Liver (tissue), 9 donors: ENCODE measurements around the gene PLCG2. TPM values are rescaled to one million over a fixed set of nuclear protein-coding genes. Genes with fewer than 3 reads are reported as not detected.
"Not testable (repeated sequence)": the region's sequence is repeated elsewhere in the genome, so short reads cannot be mapped to it uniquely, and the experiment has no call there.

Source experiments
- DNase-seq: peaks from one replicate; pipeline ENCODE4 v3.0.0-alpha.2; 2017; ENCODE audit warnings: low spot score
- H3K27ac ChIP-seq, 2 donors: one replicate each; pipeline ENCODE4 v1.7.0; 2013; ENCODE audit warnings: inconsistent platforms in 2 of 2, low read length in 2 of 2, control low read depth in 1 of 2, low read depth in 1 of 2, mild to moderate bottlenecking in 1 of 2
- H3K27me3 ChIP-seq, 4 donors: one replicate each; pipeline versions ENCODE4 v1.6.1 to v1.7.0; 2013; ENCODE audit warnings: low read length in 3 of 4, inconsistent platforms in 1 of 4, mild to moderate bottlenecking in 1 of 4, moderate library complexity in 1 of 4; ENCODE audit not compliant: control insufficient read depth in 4 of 4, insufficient read depth in 4 of 4
- H3K36me3 ChIP-seq, 4 donors: one replicate each; pipeline versions ENCODE4 v1.6.1 to v1.7.0; 2013; ENCODE audit warnings: low read length in 3 of 4, mild to moderate bottlenecking in 3 of 4, low read depth in 1 of 4, moderate library complexity in 1 of 4; ENCODE audit not compliant: control insufficient read depth in 4 of 4, insufficient read depth in 3 of 4
- H3K4me1 ChIP-seq, 4 donors: one replicate each; pipeline versions ENCODE4 v1.6.1 to v1.7.0; 2013; ENCODE audit warnings: low read length in 3 of 4, mild to moderate bottlenecking in 3 of 4, moderate library complexity in 1 of 4; ENCODE audit not compliant: control insufficient read depth in 4 of 4, insufficient read depth in 4 of 4
- H3K4me3 ChIP-seq, 3 donors: one replicate each; pipeline versions ENCODE4 v1.6.1 to v1.7.0; 2013; ENCODE audit warnings: low read length in 3 of 3, control low read depth in 1 of 3, low read depth in 1 of 3, mild to moderate bottlenecking in 1 of 3
- H3K9ac ChIP-seq, 2 donors: one replicate each; pipeline ENCODE4 v1.7.0; 2013; ENCODE audit warnings: low read length in 2 of 2, mild to moderate bottlenecking in 2 of 2, moderate library complexity in 2 of 2, control low read depth in 1 of 2, low read depth in 1 of 2
- H3K9me3 ChIP-seq, 4 donors: one replicate each; pipeline versions ENCODE4 v1.6.1 to v1.7.0; 2013; ENCODE audit warnings: low read length in 3 of 4; ENCODE audit not compliant: control insufficient read depth in 4 of 4
- ATF3 ChIP-seq: IDR thresholded peaks from 2 replicates; pipeline ENCODE4 v1.6.1; 2016; ENCODE audit warnings: antibody characterized with exemption
- CTCF ChIP-seq: fragments of 150-350 bp; IDR thresholded peaks from 2 replicates; pipeline ENCODE4 v1.5.1; 2017; ENCODE audit warnings: improper control_type of control experiment, low read depth, low read length; ENCODE audit not compliant: missing input control
- FOXA2 ChIP-seq: IDR thresholded peaks from 2 replicates; pipeline ENCODE4 v1.6.1; 2016; ENCODE audit warnings: antibody characterized with exemption
- HNF4A ChIP-seq, 2 donors: conservative IDR thresholded peaks; 2 replicates each; pipeline ENCODE4 v1.6.1; 2016; ENCODE audit warnings: antibody characterized with exemption in 2 of 2, mild to moderate bottlenecking in 2 of 2
- HNF4G ChIP-seq: IDR thresholded peaks from 2 replicates; pipeline ENCODE4 v1.6.1; 2016; ENCODE audit warnings: antibody characterized with exemption
- NR2F2 ChIP-seq: IDR thresholded peaks from 2 replicates; pipeline ENCODE4 v1.6.1; 2016; ENCODE audit warnings: antibody characterized with exemption
- RAD21 ChIP-seq, 2 donors: IDR thresholded peaks; 2 replicates each; pipeline ENCODE4 v1.6.1; 2016; ENCODE audit warnings: antibody characterized with exemption in 2 of 2, mild to moderate bottlenecking in 2 of 2
- SP1 ChIP-seq: IDR thresholded peaks from 2 replicates; pipeline ENCODE4 v1.6.1; 2018; ENCODE audit warnings: antibody characterized with exemption, mild to moderate bottlenecking
- WGBS: extraction: QIAGEN DNeasy Blood & Tissue Kit; methylation state at CpG from one replicate; pipeline ENCODE4 v1.1.7; 2013; 5-methylcytosine and 5-hydroxymethylcytosine counted together
- polyA plus RNA-seq, 2 donors: library from polyadenylated mRNA; stranded (reverse) in 1 of 2; unstranded in 1 of 2; fragments of 200-250 nt in 1 of 2; fragments of >200 nt in 1 of 2; fragmentation: Nextera tagmentation in 1 of 2; extraction: Ambion mirVana in 1 of 2; gene quantifications; one replicate each; pipeline versions ENCODE4 v1.2.1 to v1.2.3, GENCODE V29; 2013 to 2015
- total RNA-seq, 2 donors: library from RNA; depleted of rRNA; stranded (reverse); fragments of >200 nt; gene quantifications; one replicate each; pipeline ENCODE4 v1.2.3, GENCODE V29; 2014
- TF ChIP-seq, protein P1 (sequence below): IDR thresholded peaks from 2 replicates; pipeline ENCODE4 v1.6.1; 2016; ENCODE audit warnings: antibody characterized with exemption, mild to moderate bottlenecking
- TF ChIP-seq, protein P2 (sequence below): IDR thresholded peaks from 2 replicates; pipeline ENCODE4 v1.6.1; 2016; ENCODE audit warnings: antibody characterized with exemption
- donor health status: healthy.
- donor health status: healthy.
- donor health status: healthy.
- donor health status: healthy.
- donor health status: healthy.

PLCG2 gene
- total and polyA plus RNA-seq, 4 donors, result 7.1 to 21.6 (median 15.8) TPM

DNA sequence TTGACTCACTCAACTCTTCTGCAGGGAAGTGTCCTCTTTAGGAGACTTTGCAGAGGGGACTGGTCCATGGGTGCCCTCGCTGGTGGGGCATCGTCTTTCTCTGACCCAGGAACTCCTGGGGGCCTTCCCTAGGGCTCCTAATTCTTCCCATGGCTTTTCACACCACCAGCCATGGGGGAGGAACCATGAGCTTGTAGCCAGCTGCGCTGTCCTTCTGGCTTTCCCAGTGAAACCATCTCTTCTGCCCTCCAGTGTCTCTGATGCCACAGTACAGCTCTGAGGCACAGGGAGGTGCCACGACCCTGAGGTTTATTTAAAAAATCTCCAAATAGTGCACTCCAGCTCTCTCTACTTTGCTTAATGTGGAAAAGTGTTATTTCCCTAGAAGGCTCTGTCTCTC lies 153.6 kb downstream of the PLCG2 start:
- Histone ChIP-seq H3K9ac (no peak overlapping the region), H3K27me3 (no peaks in the 10 kb centered on the region), H3K4me3 (no peak overlapping the region), H3K36me3 (peaks cover 5 to 64% (median 62%) of the 10 kb centered on the region in 4 donors), H3K27ac (no peak overlapping the region), H3K4me1 (no peaks in the 10 kb centered on the region), H3K9me3 (no peaks in the 10 kb centered on the region)
- DNase-seq, result no peak
- WGBS, result 92% methylated on average over 4 of the region's 4 CpGs
- TF ChIP-seq ATF3 (no peak), NR2F2 (no peak), HNF4G (no peak), CTCF (peak; percentile 3), RAD21 (IDR thresholded peaks at IDR 0.05) (peak in 1 of 2 donors; percentile 18), SP1 (no peak)
- TF ChIP-seq, protein P1, sequence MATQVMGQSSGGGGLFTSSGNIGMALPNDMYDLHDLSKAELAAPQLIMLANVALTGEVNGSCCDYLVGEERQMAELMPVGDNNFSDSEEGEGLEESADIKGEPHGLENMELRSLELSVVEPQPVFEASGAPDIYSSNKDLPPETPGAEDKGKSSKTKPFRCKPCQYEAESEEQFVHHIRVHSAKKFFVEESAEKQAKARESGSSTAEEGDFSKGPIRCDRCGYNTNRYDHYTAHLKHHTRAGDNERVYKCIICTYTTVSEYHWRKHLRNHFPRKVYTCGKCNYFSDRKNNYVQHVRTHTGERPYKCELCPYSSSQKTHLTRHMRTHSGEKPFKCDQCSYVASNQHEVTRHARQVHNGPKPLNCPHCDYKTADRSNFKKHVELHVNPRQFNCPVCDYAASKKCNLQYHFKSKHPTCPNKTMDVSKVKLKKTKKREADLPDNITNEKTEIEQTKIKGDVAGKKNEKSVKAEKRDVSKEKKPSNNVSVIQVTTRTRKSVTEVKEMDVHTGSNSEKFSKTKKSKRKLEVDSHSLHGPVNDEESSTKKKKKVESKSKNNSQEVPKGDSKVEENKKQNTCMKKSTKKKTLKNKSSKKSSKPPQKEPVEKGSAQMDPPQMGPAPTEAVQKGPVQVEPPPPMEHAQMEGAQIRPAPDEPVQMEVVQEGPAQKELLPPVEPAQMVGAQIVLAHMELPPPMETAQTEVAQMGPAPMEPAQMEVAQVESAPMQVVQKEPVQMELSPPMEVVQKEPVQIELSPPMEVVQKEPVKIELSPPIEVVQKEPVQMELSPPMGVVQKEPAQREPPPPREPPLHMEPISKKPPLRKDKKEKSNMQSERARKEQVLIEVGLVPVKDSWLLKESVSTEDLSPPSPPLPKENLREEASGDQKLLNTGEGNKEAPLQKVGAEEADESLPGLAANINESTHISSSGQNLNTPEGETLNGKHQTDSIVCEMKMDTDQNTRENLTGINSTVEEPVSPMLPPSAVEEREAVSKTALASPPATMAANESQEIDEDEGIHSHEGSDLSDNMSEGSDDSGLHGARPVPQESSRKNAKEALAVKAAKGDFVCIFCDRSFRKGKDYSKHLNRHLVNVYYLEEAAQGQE, result no peak

- Histone ChIP-seq H3K4me3 (no peak overlapping the region), H3K36me3 (peaks cover 3 to 69% (median 62%) of the 10 kb centered on the region in 4 donors), H3K9me3 (no peaks in the 10 kb centered on the region), H3K27me3 (no peaks in the 10 kb centered on the region), H3K4me1 (no peaks in the 10 kb centered on the region), H3K9ac (no peak overlapping the region), H3K27ac (no peak overlapping the region)
- 99% methylated on average over 3 of the region's 3 CpGs for WGBS
- no peak for DNase-seq
- no peak for TF ChIP-seq RAD21 (IDR thresholded peaks at IDR 0.05)
- TF ChIP-seq HNF4A (conservative IDR thresholded peaks at IDR 0.05), result no peak
- TF ChIP-seq, protein P2, sequence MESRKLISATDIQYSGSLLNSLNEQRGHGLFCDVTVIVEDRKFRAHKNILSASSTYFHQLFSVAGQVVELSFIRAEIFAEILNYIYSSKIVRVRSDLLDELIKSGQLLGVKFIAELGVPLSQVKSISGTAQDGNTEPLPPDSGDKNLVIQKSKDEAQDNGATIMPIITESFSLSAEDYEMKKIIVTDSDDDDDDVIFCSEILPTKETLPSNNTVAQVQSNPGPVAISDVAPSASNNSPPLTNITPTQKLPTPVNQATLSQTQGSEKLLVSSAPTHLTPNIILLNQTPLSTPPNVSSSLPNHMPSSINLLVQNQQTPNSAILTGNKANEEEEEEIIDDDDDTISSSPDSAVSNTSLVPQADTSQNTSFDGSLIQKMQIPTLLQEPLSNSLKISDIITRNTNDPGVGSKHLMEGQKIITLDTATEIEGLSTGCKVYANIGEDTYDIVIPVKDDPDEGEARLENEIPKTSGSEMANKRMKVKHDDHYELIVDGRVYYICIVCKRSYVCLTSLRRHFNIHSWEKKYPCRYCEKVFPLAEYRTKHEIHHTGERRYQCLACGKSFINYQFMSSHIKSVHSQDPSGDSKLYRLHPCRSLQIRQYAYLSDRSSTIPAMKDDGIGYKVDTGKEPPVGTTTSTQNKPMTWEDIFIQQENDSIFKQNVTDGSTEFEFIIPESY, result no peak
- TF ChIP-seq, protein P1, result no peak
- no peak for TF ChIP-seq ATF3
- TF ChIP-seq FOXA2, result no peak
Observed at GRCh38 chr16:81933361-81933760, 154.3 kb downstream of the PLCG2 start.

DNA sequence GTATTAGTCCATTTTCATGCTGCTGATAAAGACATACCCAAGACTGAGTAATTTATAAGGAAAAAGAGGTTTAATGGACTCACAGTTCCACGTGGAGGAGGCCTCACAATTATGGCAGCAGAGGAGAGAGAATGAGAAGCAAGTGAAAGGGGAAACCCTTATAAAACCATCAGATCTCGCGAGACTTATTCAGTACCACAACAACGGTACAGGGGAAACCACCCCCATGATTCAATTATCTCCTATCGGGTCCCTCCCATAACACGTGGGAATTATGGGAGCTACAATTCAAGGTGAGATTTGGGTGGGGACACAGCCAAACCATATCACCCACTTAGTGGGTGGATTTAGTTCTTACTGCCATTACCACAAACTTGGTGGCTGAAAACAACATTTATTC lies 155.6 kb downstream of the PLCG2 start:
- not testable (repeated sequence) for H3K27me3 ChIP-seq, DNase-seq, H3K9me3 ChIP-seq, H3K4me1 ChIP-seq, H3K4me3 ChIP-seq, H3K9ac ChIP-seq, H3K27ac ChIP-seq
- WGBS, result 92% methylated on average over 6 of the region's 6 CpGs
- H3K36me3 ChIP-seq, result peaks cover 0 to 65% (median 62%) of the 10 kb centered on the region in 4 donors
